GM08714 (cell line): ENCODE data around the gene RIMBP2.

Experiments used
- H3K4me3 ChIP-seq: fragments of 200-500 bp; sonication (Bioruptor generic); 2 replicates; pipeline ENCODE4 v1.5.1; 2014; ENCODE audit warnings: mild to moderate bottlenecking, low read length, inconsistent platforms
- ZNF274 ChIP-seq: IDR thresholded peaks from 2 replicates; pipeline ENCODE4 v1.6.1; 2012; ENCODE audit warnings: mild to moderate bottlenecking, low read depth, low read length

RIMBP2 gene

GRCh38 chr12:130463275-130463658 is 252.8 kb downstream of the RIMBP2 start:
- H3K4me3 ChIP-seq, result no peak overlapping the region
- TF ChIP-seq ZNF274, result no peak

- H3K4me3 ChIP-seq, result no peak overlapping the region
- no peak for TF ChIP-seq ZNF274
Observed at GRCh38 chr12:130462558-130463274, 253.4 kb downstream of the RIMBP2 start.

GRCh38 chr12:130461839-130462557 is 254.1 kb downstream of the RIMBP2 start:
- no peak for TF ChIP-seq ZNF274
- no peak overlapping the region for H3K4me3 ChIP-seq

GRCh38 chr12:130461447-130461815 is 254.7 kb downstream of the RIMBP2 start:
- no peak for TF ChIP-seq ZNF274
- H3K4me3 ChIP-seq, result no peak overlapping the region

GRCh38 chr12:130460611-130461446 is 255.3 kb downstream of the RIMBP2 start:
- TF ChIP-seq ZNF274, result no peak
- no peak overlapping the region for H3K4me3 ChIP-seq

GRCh38 chr12:130459916-130460315 is 256.2 kb downstream of the RIMBP2 start:
- no peak overlapping the region for H3K4me3 ChIP-seq
- no peak for TF ChIP-seq ZNF274

- no peak overlapping the region for H3K4me3 ChIP-seq
- no peak for TF ChIP-seq ZNF274
Observed at GRCh38 chr12:130458341-130458740, 257.8 kb downstream of the RIMBP2 start.

- no peak overlapping the region for H3K4me3 ChIP-seq
- TF ChIP-seq ZNF274, result no peak
Observed at GRCh38 chr12:130457215-130457614, 258.9 kb downstream of the RIMBP2 start.

GRCh38 chr12:130456375-130457199 is 259.5 kb downstream of the RIMBP2 start:
- no peak for TF ChIP-seq ZNF274
- H3K4me3 ChIP-seq, result no peak overlapping the region

- no peak overlapping the region for H3K4me3 ChIP-seq
- TF ChIP-seq ZNF274, result no peak
Observed at GRCh38 chr12:130455161-130455560, 260.9 kb downstream of the RIMBP2 start.

GRCh38 chr12:130454296-130454695 is 261.8 kb downstream of the RIMBP2 start:
- no peak overlapping the region for H3K4me3 ChIP-seq
- no peak for TF ChIP-seq ZNF274

- H3K4me3 ChIP-seq, result no peak overlapping the region
- TF ChIP-seq ZNF274, result no peak
Observed at GRCh38 chr12:130452546-130452945, 263.6 kb downstream of the RIMBP2 start.

- H3K4me3 ChIP-seq, result no peak overlapping the region
- TF ChIP-seq ZNF274, result no peak
Observed at GRCh38 chr12:130451001-130451930, 264.8 kb downstream of the RIMBP2 start.
